GM19397 (cell line): ENCODE results near the gene MYO6.
"Not testable (repeated sequence)": the region's sequence is repeated elsewhere in the genome, so short reads cannot be mapped to it uniquely, and the experiment has no call there.

Experiments
- ATAC-seq: cut with Tn5 transposase; IDR thresholded peaks from one replicate; pipeline ENCODE4 v1.9.1; 2021; ENCODE audit warnings: mild to moderate bottlenecking, moderate library complexity; ENCODE audit not compliant: unreplicated experiment

The MYO6 gene

GRCh38 chr6:75748743-75749538 is at the start of gene MYO6:
TSS of gene MYO6 (plus strand) at chr6:75749239. CDS start at chr6:75817548, 68,309 bp downstream.
- peak; percentile 88 for ATAC-seq

DNA sequence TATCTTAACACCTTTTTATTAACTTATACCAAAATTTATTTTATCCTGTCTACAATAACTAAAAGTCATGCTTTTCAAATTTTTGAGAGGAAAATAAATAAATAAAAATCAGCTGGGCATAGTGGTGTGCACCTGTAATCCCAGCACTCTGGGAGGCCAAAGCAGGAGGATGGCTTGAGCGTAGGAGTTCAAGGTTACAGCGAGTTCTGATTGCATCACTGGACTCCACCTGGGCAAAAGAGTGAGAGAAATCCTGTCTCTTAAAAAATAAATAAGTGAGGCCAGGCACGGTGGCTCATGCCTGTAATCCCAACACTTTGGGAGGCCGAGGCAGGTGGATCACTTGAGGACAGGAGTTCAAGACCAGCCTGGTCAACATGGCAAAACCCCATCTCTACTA is 40.7 kb upstream of the MYO6 start:
- not testable (repeated sequence) for ATAC-seq

DNA sequence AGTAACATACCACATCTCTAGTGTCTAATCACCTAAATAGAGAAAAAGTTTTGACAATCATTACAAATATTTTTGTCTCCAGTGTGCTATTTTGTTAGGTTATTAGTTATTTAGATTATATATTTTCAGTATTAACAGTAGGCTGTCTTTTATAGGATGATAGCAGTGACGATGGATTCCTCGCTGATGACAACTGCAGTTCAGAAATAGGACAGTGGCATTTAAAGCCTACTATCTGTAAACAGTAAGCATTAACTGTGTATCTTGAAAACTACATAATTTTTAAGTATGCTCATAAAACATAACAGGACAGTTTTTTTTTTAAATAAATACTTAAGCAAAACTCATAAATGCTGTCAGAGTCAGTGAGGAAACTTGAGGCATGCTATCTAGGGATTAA is 37.9 kb upstream of the MYO6 start:
- ATAC-seq = no peak

GRCh38 chr6:75719133-75719532 is 29.9 kb upstream of the MYO6 start:
- ATAC-seq = no peak

GRCh38 chr6:75723382-75723781 is 25.7 kb upstream of the MYO6 start:
- no peak for ATAC-seq

- no peak for ATAC-seq
These were observed 21.8 kb upstream of the MYO6 start for GRCh38 chr6:75727206-75727605.

GRCh38 chr6:75731029-75731428 is 18.0 kb upstream of the MYO6 start:
- ATAC-seq = not testable (repeated sequence)

DNA sequence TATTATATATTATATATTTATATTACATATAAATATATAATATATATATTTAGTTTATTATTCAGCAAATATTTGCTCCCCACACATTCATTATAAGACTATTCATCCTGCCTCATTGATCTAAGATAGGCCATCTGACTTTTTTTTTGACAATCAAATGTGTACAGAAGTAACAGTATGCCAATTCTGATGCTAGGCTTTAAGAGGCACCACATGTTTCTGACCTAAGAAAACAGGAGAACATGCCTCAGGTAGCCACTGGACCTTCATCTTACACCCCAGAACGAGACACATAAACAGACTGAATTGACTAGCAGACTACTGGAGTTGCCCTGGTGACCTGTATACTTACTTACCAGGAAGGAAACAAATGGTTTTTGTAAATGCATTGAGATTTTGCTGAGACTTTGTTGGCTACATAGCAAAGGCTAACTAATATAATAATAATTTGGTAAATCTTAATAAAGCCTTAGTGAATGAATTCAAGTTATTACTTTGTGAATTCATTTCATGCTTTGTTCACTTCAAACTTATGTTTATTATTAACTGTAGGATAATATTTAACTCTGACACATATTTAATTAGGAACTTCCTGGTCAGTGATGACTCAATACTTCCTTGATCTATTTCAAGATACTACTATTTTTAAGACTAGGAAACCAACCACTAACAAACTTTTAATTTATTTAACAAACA is 13.4 kb upstream of the MYO6 start:
- ATAC-seq = peak; percentile 81

GRCh38 chr6:75743971-75744370 is 5.1 kb upstream of the MYO6 start:
- no peak for ATAC-seq

DNA sequence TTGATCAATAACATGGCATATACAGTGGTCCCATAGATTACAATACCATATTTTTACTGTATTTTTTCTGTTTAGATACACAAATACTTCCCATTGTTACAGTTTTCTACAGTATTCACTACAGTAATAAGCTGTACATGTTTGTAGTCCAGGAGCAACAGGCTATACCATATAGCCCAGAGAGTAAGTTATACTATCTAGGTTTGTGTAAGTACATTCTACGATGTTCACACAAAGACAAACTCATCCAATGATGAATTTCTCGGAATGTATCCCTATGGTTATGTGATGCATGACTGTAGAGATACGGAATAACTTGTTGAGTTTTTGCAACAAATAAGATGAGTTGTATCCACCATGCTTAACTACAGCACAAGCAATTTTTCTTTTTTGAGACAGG is 3.6 kb upstream of the MYO6 start:
- no peak for ATAC-seq

DNA sequence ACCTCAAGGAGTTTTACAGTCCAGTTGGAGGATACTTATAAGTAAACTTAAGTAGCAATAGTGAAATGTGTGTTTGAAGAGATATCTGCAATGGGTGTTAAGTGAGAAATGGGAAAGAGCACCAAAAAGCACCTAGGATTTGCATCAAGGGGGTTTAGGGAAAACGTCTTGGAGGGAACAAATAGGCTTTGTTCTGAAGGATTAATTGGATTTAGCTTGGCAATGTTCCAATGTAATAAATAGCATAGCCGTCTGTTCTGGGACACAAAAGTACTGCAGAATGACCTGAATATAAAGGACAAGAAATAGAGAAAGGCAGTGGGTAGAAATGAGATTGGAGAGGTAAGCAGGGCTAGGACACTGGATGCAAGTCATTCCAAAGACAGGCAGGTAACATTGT is 2.8 kb upstream of the MYO6 start:
- ATAC-seq = no peak

DNA sequence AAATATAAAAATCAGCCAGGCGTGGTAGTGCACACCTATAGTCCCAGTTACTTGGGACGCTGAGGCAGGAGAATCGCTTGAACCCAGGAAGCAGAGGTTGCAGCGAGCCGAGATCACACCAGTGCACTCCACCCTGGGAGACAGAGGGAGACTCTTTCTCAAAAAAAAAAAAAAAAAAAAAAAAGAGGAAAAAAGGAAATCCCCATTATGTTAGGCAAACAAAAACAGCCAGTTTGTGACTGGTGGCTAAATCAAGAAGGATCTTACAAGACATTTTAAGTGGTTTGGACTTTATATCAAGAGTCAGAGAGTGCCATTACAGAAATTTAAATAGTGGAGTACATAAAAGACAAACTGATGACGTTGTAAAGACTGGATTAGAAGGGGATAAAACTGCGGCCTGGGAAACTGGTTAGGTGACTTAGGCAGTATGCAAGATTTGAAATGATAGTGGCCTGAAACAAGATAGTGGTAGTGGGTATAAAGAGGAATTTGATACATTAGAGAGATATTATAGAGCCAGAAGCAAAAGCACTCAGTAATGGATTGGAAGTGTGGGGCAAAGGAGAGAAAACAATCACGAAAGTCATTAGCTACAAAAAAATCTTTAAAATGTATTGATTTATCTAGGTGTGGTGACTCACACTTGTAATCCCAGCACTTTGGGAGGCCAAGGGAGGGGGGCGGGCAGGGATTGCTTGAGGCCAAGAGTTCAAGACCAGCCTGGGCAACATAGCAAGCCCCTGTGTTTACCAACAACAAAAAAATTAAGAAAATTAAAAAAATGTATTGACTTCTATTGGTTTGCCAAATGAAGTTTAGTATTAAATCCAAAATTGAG is 1.7 kb upstream of the MYO6 start:
- ATAC-seq = no peak

DNA sequence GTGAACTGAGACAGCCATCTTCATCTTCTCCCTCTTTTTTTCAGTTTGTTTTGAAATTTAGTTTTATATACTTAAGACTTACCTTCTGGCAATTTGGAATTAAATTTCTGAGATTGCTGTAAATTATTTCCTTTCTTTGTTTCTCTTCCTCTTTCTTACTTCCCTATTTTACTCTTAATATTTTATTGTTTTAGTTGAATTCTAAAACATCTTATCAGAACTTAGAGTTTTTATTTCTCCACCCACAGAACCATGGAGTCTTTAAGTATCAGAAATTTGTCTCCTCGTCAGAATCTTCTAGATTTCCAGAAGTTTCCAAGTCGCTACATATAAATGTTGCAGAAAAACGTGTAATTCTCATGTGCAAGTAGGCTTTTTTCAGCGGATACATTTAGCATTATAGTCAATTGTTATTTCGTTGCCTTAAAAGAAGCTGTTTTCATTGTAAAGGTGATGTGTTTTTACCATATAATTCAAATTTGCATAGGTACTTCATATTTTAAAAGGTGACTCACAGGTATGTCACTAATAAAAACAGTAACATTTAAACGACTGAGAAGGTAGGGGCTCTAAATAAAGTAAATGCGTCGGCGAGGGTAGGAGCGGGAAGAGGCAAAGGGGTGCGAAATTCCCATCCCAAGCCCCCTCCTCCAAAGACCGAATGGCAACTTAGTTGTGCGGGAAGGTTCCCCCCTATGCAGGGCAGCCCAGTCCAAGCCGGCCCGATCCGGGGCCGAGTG is 866 bp upstream of the MYO6 start:
- no peak for ATAC-seq

DNA sequence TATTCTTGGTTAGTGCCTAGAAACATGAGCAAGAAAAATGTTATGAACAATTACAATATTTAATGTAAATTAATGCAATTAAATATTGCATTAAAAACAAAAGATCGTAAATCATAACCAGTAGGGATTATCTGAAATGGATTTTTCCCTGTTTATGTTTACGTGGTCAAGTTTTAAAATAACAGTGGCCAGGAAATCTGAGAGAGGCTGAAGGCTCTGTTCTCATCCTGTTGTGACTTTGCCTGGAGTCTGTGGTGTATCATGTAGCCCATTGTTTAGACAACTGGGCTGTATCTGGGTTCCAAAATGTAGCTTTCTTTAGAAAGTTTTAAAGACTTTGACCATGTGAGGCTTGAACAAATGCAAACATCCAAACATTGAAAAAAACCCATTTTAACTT is 2.4 kb downstream of the MYO6 start:
- no peak for ATAC-seq

DNA sequence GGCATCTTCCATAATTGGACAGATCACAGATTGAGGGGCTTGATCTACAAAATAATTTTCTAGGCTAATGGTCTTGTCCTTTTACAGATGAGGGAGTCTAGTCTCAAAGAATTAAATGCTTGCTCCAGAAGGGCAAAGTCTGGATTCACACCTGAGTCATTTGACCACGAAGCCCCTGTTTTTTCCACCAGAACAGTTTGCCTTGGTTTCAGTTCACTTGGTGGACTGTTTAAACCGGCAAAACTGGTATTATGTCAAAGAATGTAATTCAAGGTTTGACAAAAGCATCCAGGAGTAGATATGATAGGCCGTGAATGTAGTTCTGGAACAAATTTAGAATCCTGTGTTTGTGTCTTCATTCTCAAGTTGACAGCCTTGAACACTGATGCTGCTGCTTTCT is 3.3 kb downstream of the MYO6 start:
- ATAC-seq = no peak

DNA sequence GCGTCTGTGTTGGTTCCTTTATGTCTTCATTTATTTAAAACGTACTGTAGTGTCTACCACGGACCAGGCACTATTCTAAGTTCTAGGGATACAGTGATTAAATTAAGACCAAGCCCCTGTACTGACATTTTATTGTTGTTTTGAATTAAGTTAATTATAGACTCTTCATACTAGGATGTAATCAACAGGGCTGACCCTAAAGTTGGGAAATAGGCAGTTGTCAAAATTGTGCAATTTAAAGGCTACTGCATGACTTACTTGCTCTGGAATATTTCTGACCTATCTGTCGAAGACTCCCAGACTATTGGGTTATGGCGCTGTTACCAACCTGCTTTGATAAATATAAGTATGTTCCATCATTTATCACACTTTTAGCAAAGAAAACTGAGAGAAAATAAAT is 6.7 kb downstream of the MYO6 start:
- no peak for ATAC-seq

GRCh38 chr6:75757295-75757694 is 8.3 kb downstream of the MYO6 start:
- ATAC-seq = no peak

DNA sequence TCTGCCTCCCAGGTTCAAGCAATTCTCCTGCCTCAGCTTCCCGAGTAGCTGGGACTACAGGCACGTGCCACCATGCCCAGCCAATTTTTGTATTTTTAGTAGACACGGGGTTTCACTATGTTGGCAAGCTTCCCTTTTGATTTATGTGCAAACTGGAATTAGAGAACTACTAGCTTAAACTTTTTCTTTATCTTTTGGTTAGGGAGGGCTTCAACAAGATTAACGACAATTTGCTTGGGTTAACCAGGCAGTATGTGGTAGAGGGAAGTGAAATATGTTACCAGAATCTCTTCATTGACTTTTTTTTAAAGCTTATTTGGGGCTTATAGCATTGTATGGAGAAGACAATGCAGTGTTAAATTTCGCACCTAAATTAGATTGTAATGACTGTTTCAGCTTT is 9.0 kb downstream of the MYO6 start:
- ATAC-seq = no peak

DNA sequence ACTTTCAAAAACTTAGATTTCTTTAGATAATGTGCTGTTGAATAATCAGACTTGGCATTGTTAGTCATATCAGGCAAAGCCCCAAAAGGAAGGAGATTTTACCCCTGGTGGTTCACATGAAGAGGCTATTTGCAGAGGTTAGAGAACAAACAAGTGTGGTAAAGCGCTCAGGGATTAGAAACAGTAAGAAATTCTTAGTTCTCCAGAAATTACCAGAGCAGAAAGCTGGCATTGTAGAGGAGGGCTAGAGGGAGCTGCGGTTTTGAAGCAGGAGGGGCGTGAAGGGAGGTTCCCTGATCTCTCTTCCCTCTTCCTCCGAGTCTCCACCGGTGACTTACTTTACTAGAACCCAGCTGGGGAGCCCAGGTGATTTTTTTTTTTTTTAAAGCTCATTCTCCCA is 10.2 kb downstream of the MYO6 start:
- no peak for ATAC-seq

GRCh38 chr6:75760320-75760719 is 11.3 kb downstream of the MYO6 start:
- no peak for ATAC-seq

GRCh38 chr6:75761489-75761888 is 12.4 kb downstream of the MYO6 start:
- ATAC-seq = no peak
